WTC11 (cell line): ENCODE data around the gene NUB1. TPM values are rescaled to one million over a fixed set of nuclear protein-coding genes. Genes with fewer than 3 reads are reported as not detected.

Experiments used
- ATAC-seq: fragments of 200-7000 bp; cut with Tn5 transposase; 2 replicates; pipeline ENCODE4 v1.10.0; 2021; ENCODE audit warnings: mild to moderate bottlenecking, moderate library complexity
- CTCF ChIA-PET: fragments of 300-600 bp; sonication (Branson Sonifier 250); formaldehyde crosslinking; loops from one replicate; lab custom pipeline; 2021; ENCODE audit warnings: antibody characterized with exemption; lab: Charles Lee
- POLR2A ChIA-PET: fragments of 350-600 bp; sonication (Branson Sonifier 250); formaldehyde crosslinking; loops from one replicate; lab custom pipeline; 2021; ENCODE audit warnings: antibody characterized with exemption; lab: Charles Lee
- DNase-seq: peaks from one replicate; pipeline ENCODE4 v3.0.0; 2021; ENCODE audit warnings: low spot score
- H3K27ac Mint-ChIP-seq: 2 replicates; pipeline ENCODE4 v1.8.0; 2021; ENCODE audit warnings: mixed read lengths
- H3K27me3 Mint-ChIP-seq: 2 replicates; pipeline ENCODE4 v1.8.0; 2021; ENCODE audit warnings: low read depth, mild to moderate bottlenecking, moderate library complexity, mixed read lengths
- H3K36me3 Mint-ChIP-seq: 2 replicates; pipeline ENCODE4 v1.8.0; 2021; ENCODE audit warnings: mixed read lengths
- H3K4me1 Mint-ChIP-seq: 2 replicates; pipeline ENCODE4 v1.8.0; 2022; ENCODE audit warnings: mixed read lengths
- H3K4me3 Mint-ChIP-seq: 2 replicates; pipeline ENCODE4 v1.8.0; 2021; ENCODE audit warnings: mild to moderate bottlenecking, moderate library complexity, mixed read lengths
- H3K9me3 Mint-ChIP-seq: 2 replicates; pipeline ENCODE4 v1.8.0; 2021; ENCODE audit warnings: mixed read lengths
- CREM ChIP-seq: sonication (generic); formaldehyde crosslinking; IDR thresholded peaks from 2 replicates; pipeline ENCODE4 v1.8.1; 2022; ENCODE audit warnings: mild to moderate bottlenecking, missing genetic modification reagents, moderate library complexity
- E2F1 ChIP-seq: sonication (generic); formaldehyde crosslinking; IDR thresholded peaks from 2 replicates; pipeline ENCODE4 v1.8.0; 2022; ENCODE audit warnings: mild to moderate bottlenecking, missing genetic modification reagents
- GRHL2 ChIP-seq: fragments of 250-450 bp; sonication (Bioruptor Pico); IDR thresholded peaks from 2 replicates; pipeline ENCODE4 v1.8.0; 2022; ENCODE audit warnings: mild to moderate bottlenecking, moderate library complexity; ENCODE audit not compliant: insufficient replicate concordance, severe bottlenecking
- GTF2I ChIP-seq: fragments of 250-450 bp; sonication (Bioruptor Pico); conservative IDR thresholded peaks from 2 replicates; pipeline ENCODE4 v1.4.0; 2021; ENCODE audit warnings: mild to moderate bottlenecking
- HMGA2 ChIP-seq: fragments of 250-450 bp; sonication (Bioruptor Pico); IDR thresholded peaks from 2 replicates; pipeline ENCODE4 v1.4.0; 2021; ENCODE audit warnings: mild to moderate bottlenecking, moderate library complexity
- HMGXB4 ChIP-seq: sonication (generic); formaldehyde crosslinking; IDR thresholded peaks from 2 replicates; pipeline ENCODE4 v1.8.1; 2023; ENCODE audit warnings: mild to moderate bottlenecking, moderate library complexity, missing genetic modification reagents
- IRF1 ChIP-seq: sonication (generic); formaldehyde crosslinking; IDR thresholded peaks from 2 replicates; pipeline ENCODE4 v1.8.0; 2023; ENCODE audit warnings: missing genetic modification reagents
- MLX ChIP-seq: sonication (generic); formaldehyde crosslinking; IDR thresholded peaks from 2 replicates; pipeline ENCODE4 v1.8.1; 2023; ENCODE audit warnings: mild to moderate bottlenecking, missing genetic modification reagents, moderate library complexity
- OVOL2 ChIP-seq: fragments of 250-450 bp; sonication (Bioruptor Pico); IDR thresholded peaks from 2 replicates; pipeline ENCODE4 v1.9.0; 2021; ENCODE audit warnings: mild to moderate bottlenecking, borderline replicate concordance
- PREB ChIP-seq: sonication (generic); formaldehyde crosslinking; IDR thresholded peaks from 2 replicates; pipeline ENCODE4 v1.8.1; 2022; ENCODE audit warnings: mild to moderate bottlenecking, missing genetic modification reagents, moderate library complexity, borderline replicate concordance
- SMAD3 ChIP-seq: sonication (generic); formaldehyde crosslinking; IDR thresholded peaks from 2 replicates; pipeline ENCODE4 v1.8.0; 2022; ENCODE audit warnings: missing genetic modification reagents, mild to moderate bottlenecking, borderline replicate concordance
- SP1 ChIP-seq: sonication (generic); formaldehyde crosslinking; conservative IDR thresholded peaks from 2 replicates; pipeline ENCODE4 v1.8.1; 2022; ENCODE audit warnings: missing genetic modification reagents
- ZNF281 ChIP-seq: sonication (generic); formaldehyde crosslinking; IDR thresholded peaks from 2 replicates; pipeline ENCODE4 v1.8.0; 2023; ENCODE audit warnings: mild to moderate bottlenecking, missing genetic modification reagents
- ZNF317 ChIP-seq: sonication (generic); formaldehyde crosslinking; IDR thresholded peaks from 2 replicates; pipeline ENCODE4 v1.8.1; 2023; ENCODE audit warnings: low read depth, mild to moderate bottlenecking, moderate library complexity, missing genetic modification reagents, borderline replicate concordance
- total RNA-seq: library from RNA; stranded (reverse); gene quantifications from 3 replicates; pipeline ENCODE4 v1.2.3, GENCODE V29; 2021

NUB1 gene
- total RNA-seq, 1 experiment from 2014 or later = 38.3 TPM

DNA sequence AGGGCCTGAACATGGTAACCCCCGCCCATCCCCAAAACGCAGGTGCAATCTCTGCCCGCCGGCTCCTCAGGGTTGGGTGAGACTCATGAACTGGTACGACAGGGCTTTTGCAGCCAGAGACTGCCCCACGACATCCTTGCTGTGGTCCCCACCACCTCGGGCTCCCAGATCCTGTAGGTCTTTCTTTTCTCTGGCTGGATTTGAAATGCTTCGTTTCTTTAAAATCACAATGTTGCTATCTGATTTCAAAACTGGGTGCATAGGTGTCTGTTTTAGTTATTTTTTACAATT is 46.3 kb downstream of the NUB1 start:
- TF ChIP-seq ZNF317 (CRISPR knock-in tag) (no peak), SP1 (CRISPR knock-in tag) (no peak)
- Mint-ChIP-seq H3K9me3 (no peaks in the 10 kb centered on the region), H3K27ac (no peak overlapping the region), H3K27me3 (peaks cover 14% of the 10 kb centered on the region), H3K4me1 (peaks cover 4% of the 10 kb centered on the region; the same call in 1 of the 2 replicates), H3K4me3 (no peak overlapping the region), H3K36me3 (peaks cover 3% of the 10 kb centered on the region; the same call in 1 of the 2 replicates)
- POLR2A ChIA-PET = no interaction called here
- no peak for ATAC-seq
- CTCF ChIA-PET = no interaction called here
- no peak for DNase-seq

DNA sequence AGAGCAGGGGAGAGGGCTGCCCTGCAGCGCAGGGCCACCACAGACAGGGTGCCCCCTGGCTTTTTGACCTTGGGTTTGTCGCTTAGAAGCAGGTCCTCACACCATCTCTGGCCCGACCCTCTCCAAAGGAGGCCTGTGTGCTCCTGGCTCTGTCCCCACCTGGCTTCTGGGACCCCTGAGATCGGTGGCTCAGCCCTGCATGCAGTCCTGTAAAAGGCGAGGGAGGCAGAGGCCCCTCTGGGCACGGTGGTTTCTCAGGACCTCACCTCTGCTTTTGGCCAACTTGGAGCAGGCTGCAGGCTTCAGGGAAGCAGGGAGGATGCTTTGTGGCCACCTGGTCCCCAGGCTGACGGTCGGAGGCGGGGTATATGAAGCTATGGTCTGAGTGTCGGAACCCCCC is 46.8 kb downstream of the NUB1 start:
- Mint-ChIP-seq H3K27me3 (peaks cover 11% of the 10 kb centered on the region), H3K4me3 (no peak overlapping the region)
- POLR2A ChIA-PET = no interaction called here

More for the DNA sequence above, 46.8 kb downstream of the NUB1 start:
- Mint-ChIP-seq H3K36me3 (peaks cover 3% of the 10 kb centered on the region; the same call in 1 of the 2 replicates), H3K27ac (no peak overlapping the region), H3K9me3 (no peaks in the 10 kb centered on the region), H3K4me1 (peaks cover 4% of the 10 kb centered on the region; the same call in 1 of the 2 replicates)
- TF ChIP-seq MLX (no peak), SMAD3 (CRISPR knock-in tag) (no peak), HMGA2 (no peak), GTF2I (CRISPR knock-in tag) (no peak), GRHL2 (CRISPR knock-in tag) (no peak), E2F1 (CRISPR knock-in tag) (no peak), PREB (no peak), IRF1 (CRISPR knock-in tag) (no peak), ZNF281 (CRISPR knock-in tag) (no peak), CREM (CRISPR knock-in tag) (no peak), HMGXB4 (CRISPR knock-in tag) (no peak), OVOL2 (CRISPR knock-in tag) (no peak)
- DNase-seq = no peak
- CTCF ChIA-PET = no interaction called here
- no peak for ATAC-seq
